Left ventricle myocardium superior (tissue), 1 donor: Measurements from ENCODE around the gene ZNF654. TPM values are rescaled to one million over a fixed set of nuclear protein-coding genes. Genes with fewer than 3 reads are reported as not detected.
"Not testable (repeated sequence)": the region's sequence is repeated elsewhere in the genome, so short reads cannot be mapped to it uniquely, and the experiment has no call there.

ENCODE experiments used
- ATAC-seq: fragments of 200-7000 bp; cut with Tn5 transposase; one replicate; pipeline ENCODE4 v1.9.1; 2020; ENCODE audit warnings: mild to moderate bottlenecking, moderate library complexity
- DNase-seq: peaks from one replicate; pipeline ENCODE4 v3.0.0-alpha.2; 2020
- intact Hi-C: fragments of 100-400 bp; cut with micrococcal nuclease; formaldehyde crosslinking; loops from one replicate; pipeline ENCODE4 v1.11.0; 2022
- long read RNA-seq: library from polyadenylated mRNA; unstranded; transcript quantifications from one replicate; pipeline ENCODE4 v2.0.0, GENCODE V29; 2021
- total RNA-seq: library from RNA; stranded (reverse); fragmentation: NEBNext Ultra II Directional; extraction: Animal tissue kit (Norgen Biotek cat#: 25700); gene quantifications from one replicate; pipeline ENCODE4 v1.2.1, GENCODE V29; 2021
- donor health status: DM: no; HTN: yes; CAD: no; lungs with severe emphysema.

Gene ZNF654
- total RNA-seq, result 10.3 TPM
- long read RNA-seq, full-length matches to known transcripts, result 9 of 16 reads
- long read RNA-seq, partial matches to known transcripts, result 3 of 16 reads
- long read RNA-seq, other reads (novel, unspliced or antisense), result 4 of 16 reads

GRCh38 chr3:88058581-88059379, at the start of gene ZNF654, which contains the start of gene CGGBP1:
Gene ZNF654, plus strand, starts transcription at chr3:88059255. Its CDS starts 65 bp downstream, at chr3:88059320.
Gene CGGBP1, minus strand, starts transcription at chr3:88059005. Its CDS starts 3,029 bp downstream, at chr3:88055976.
- intact Hi-C loops, result no loop called here

GRCh38 chr3:88010810-88011209, 48.2 kb upstream of the ZNF654 start:
- ATAC-seq (no peak), DNase-seq (no peak)
- intact Hi-C loops, result no loop called here

More at GRCh38 chr3:88058581-88059379, at the start of gene ZNF654, which contains the start of gene CGGBP1:
- DNase-seq (peak; percentile 97), ATAC-seq (peak; percentile 96)

- DNase-seq, result no peak
- no peak for ATAC-seq
- intact Hi-C loops, result no loop called here
Measured at GRCh38 chr3:88013592-88013991, 45.5 kb upstream of the ZNF654 start.

GRCh38 chr3:88015656-88016055, 43.4 kb upstream of the ZNF654 start:
- ATAC-seq, DNase-seq, intact Hi-C loops: not testable (repeated sequence)

- ATAC-seq, result no peak
- intact Hi-C loops, result no loop called here
Measured at GRCh38 chr3:88019024-88019423, 40.0 kb upstream of the ZNF654 start.

GRCh38 chr3:88025001-88025552, 34.0 kb upstream of the ZNF654 start:
- no peak for DNase-seq
- intact Hi-C loops, result no loop called here
- ATAC-seq, result no peak

More at GRCh38 chr3:88019024-88019423, 40.0 kb upstream of the ZNF654 start:
- no peak for DNase-seq

GRCh38 chr3:88028876-88029275, 30.2 kb upstream of the ZNF654 start:
- DNase-seq, result no peak
- no peak for ATAC-seq
- intact Hi-C loops, result no loop called here

GRCh38 chr3:88030210-88030609, 28.8 kb upstream of the ZNF654 start:
- ATAC-seq, result no peak
- intact Hi-C loops, result no loop called here
- no peak for DNase-seq

GRCh38 chr3:88031642-88032077, 27.4 kb upstream of the ZNF654 start:
- peak; percentile 61 for ATAC-seq
- intact Hi-C loops, result no loop called here
- no peak for DNase-seq

GRCh38 chr3:88032245-88032644, 26.8 kb upstream of the ZNF654 start:
- DNase-seq, result no peak
- no peak for ATAC-seq
- intact Hi-C loops, result no loop called here

GRCh38 chr3:88033079-88033478, 26.0 kb upstream of the ZNF654 start:
- intact Hi-C loops, result no loop called here
- ATAC-seq (no peak), DNase-seq (no peak)

GRCh38 chr3:88033808-88034207, 25.2 kb upstream of the ZNF654 start:
- ATAC-seq (no peak), DNase-seq (no peak)
- intact Hi-C loops, result no loop called here

- no peak for DNase-seq
- intact Hi-C loops, result no loop called here
- ATAC-seq, result no peak
Measured at GRCh38 chr3:88034491-88035275, 24.4 kb upstream of the ZNF654 start.

GRCh38 chr3:88036221-88036620, 22.8 kb upstream of the ZNF654 start:
- no peak for ATAC-seq
- intact Hi-C loops, result no loop called here
- DNase-seq, result no peak

- ATAC-seq (no peak), DNase-seq (no peak)
- intact Hi-C loops, result no loop called here
Measured at GRCh38 chr3:88038566-88038965, 20.5 kb upstream of the ZNF654 start.

GRCh38 chr3:88040529-88040928, 18.5 kb upstream of the ZNF654 start:
- no peak for DNase-seq
- intact Hi-C loops, result no loop called here
- no peak for ATAC-seq

GRCh38 chr3:88041005-88041404, 18.1 kb upstream of the ZNF654 start:
- DNase-seq (no peak), ATAC-seq (no peak)
- intact Hi-C loops, result no loop called here

- intact Hi-C loops, result no loop called here
- DNase-seq (no peak), ATAC-seq (no peak)
Measured at GRCh38 chr3:88044411-88044810, 14.6 kb upstream of the ZNF654 start.

- no peak for ATAC-seq
- intact Hi-C loops, result no loop called here
- no peak for DNase-seq
Measured at GRCh38 chr3:88046766-88047165, 12.3 kb upstream of the ZNF654 start.
